ENCODE results near the gene KRTAP5-4.
"Not testable (repeated sequence)": the region's sequence is repeated elsewhere in the genome, so short reads cannot be mapped to it uniquely, and the experiment has no call there.

Gene KRTAP5-4

GRCh38 chr11:1653541-1654387 is 31.8 kb upstream of the KRTAP5-4 start:
- DNase-seq (ENCODE audit: extremely low spot score, insufficient read length, low read depth) (no peak), FAIRE-seq (no peak)

GRCh38 chr11:1652771-1653540 is 31.0 kb upstream of the KRTAP5-4 start:
- DNase-seq (ENCODE audit: extremely low spot score, insufficient read length, low read depth) (peak; percentile 70), FAIRE-seq (peak; percentile 67)

- no peak for DNase-seq (ENCODE audit: extremely low spot score, insufficient read length, low read depth)
- no peak for FAIRE-seq
Measured at GRCh38 chr11:1652442-1652770, 30.5 kb upstream of the KRTAP5-4 start.

GRCh38 chr11:1652026-1652425 is 30.1 kb upstream of the KRTAP5-4 start:
- FAIRE-seq = no peak
- no peak for DNase-seq (ENCODE audit: extremely low spot score, insufficient read length, low read depth)

GRCh38 chr11:1651411-1651980 is 29.6 kb upstream of the KRTAP5-4 start:
- no peak for DNase-seq (ENCODE audit: extremely low spot score, insufficient read length, low read depth)

GRCh38 chr11:1650918-1651262 is 29.0 kb upstream of the KRTAP5-4 start:
- FAIRE-seq = no peak
- no peak for DNase-seq (ENCODE audit: extremely low spot score, insufficient read length, low read depth)

More at GRCh38 chr11:1651411-1651980, 29.6 kb upstream of the KRTAP5-4 start:
- FAIRE-seq = no peak

- FAIRE-seq (no peak), DNase-seq (ENCODE audit: extremely low spot score, insufficient read length, low read depth) (no peak)
Measured at GRCh38 chr11:1650034-1650917, 28.3 kb upstream of the KRTAP5-4 start.

GRCh38 chr11:1648653-1649420 is 26.9 kb upstream of the KRTAP5-4 start:
- FAIRE-seq = no peak

GRCh38 chr11:1647901-1648652 is 26.1 kb upstream of the KRTAP5-4 start:
- no peak for FAIRE-seq

More at GRCh38 chr11:1648653-1649420, 26.9 kb upstream of the KRTAP5-4 start:
- DNase-seq (ENCODE audit: extremely low spot score, insufficient read length, low read depth) = no peak

GRCh38 chr11:1646540-1646939 is 24.6 kb upstream of the KRTAP5-4 start:
- not testable (repeated sequence) for FAIRE-seq; DNase-seq (ENCODE audit: extremely low spot score, insufficient read length, low read depth)

More at GRCh38 chr11:1647901-1648652, 26.1 kb upstream of the KRTAP5-4 start:
- DNase-seq (ENCODE audit: extremely low spot score, insufficient read length, low read depth) = no peak

GRCh38 chr11:1645357-1645821 is 23.5 kb upstream of the KRTAP5-4 start:
- DNase-seq (ENCODE audit: extremely low spot score, insufficient read length, low read depth) (no peak), FAIRE-seq (no peak)

GRCh38 chr11:1644601-1645356 is 22.8 kb upstream of the KRTAP5-4 start:
- FAIRE-seq = no peak
- no peak for DNase-seq (ENCODE audit: extremely low spot score, insufficient read length, low read depth)

- FAIRE-seq (no peak), DNase-seq (ENCODE audit: extremely low spot score, insufficient read length, low read depth) (no peak)
Measured at GRCh38 chr11:1643146-1643690, 21.3 kb upstream of the KRTAP5-4 start.

GRCh38 chr11:1642288-1643145 is 20.6 kb upstream of the KRTAP5-4 start:
- FAIRE-seq (no peak), DNase-seq (ENCODE audit: extremely low spot score, insufficient read length, low read depth) (no peak)

- DNase-seq (ENCODE audit: extremely low spot score, insufficient read length, low read depth) (no peak), FAIRE-seq (no peak)
Measured at GRCh38 chr11:1641096-1641495, 19.2 kb upstream of the KRTAP5-4 start.

- FAIRE-seq (no peak), DNase-seq (ENCODE audit: extremely low spot score, insufficient read length, low read depth) (peak; percentile 29)
Measured at GRCh38 chr11:1640076-1640946, 18.4 kb upstream of the KRTAP5-4 start.

All from GM18507 (cell line).